Progenitor cell of endocrine pancreas (in vitro differentiated cells): ENCODE measurements around the gene OTULIN. TPM values are rescaled to one million over a fixed set of nuclear protein-coding genes. Genes with fewer than 3 reads are reported as not detected.

ENCODE experiments used
- DNase-seq: peaks from one replicate; pipeline ENCODE4 v3.0.0; 2021; ENCODE audit warnings: low spot score; ENCODE audit not compliant: unreplicated experiment
- H3K27ac Mint-ChIP-seq: 2 replicates; pipeline ENCODE4 v1.8.0; 2021; ENCODE audit warnings: mild to moderate bottlenecking, moderate library complexity, mixed read lengths
- H3K27me3 Mint-ChIP-seq: 2 replicates; pipeline ENCODE4 v1.8.0; 2021; ENCODE audit warnings: mixed read lengths
- H3K36me3 Mint-ChIP-seq: 2 replicates; pipeline ENCODE4 v1.8.0; 2022; ENCODE audit warnings: mixed read lengths; ENCODE audit not compliant: insufficient read depth
- H3K4me1 Mint-ChIP-seq: 2 replicates; pipeline ENCODE4 v1.8.0; 2021; ENCODE audit warnings: low read depth, mixed read lengths
- H3K4me3 Mint-ChIP-seq: 2 replicates; pipeline ENCODE4 v1.8.0; 2021; ENCODE audit warnings: low read depth, mild to moderate bottlenecking, moderate library complexity, mixed read lengths
- H3K9me3 Mint-ChIP-seq: 2 replicates; pipeline ENCODE4 v1.8.0; 2021; ENCODE audit warnings: low read depth, mixed read lengths
- total RNA-seq: library from RNA; stranded (reverse); gene quantifications from 2 replicates; pipeline ENCODE4 v1.2.1, GENCODE V29; 2021
- TF ChIP-seq, protein P1 (sequence below): fragments of 200-600 bp; sonication (generic); IDR thresholded peaks from one replicate; pipeline ENCODE4 v1.5.0; 2021; ENCODE audit warnings: antibody characterized with exemption, mild to moderate bottlenecking; ENCODE audit not compliant: unreplicated experiment

OTULIN gene
- total RNA-seq, 1 donor from 2014 or later = 36.4 TPM

DNA sequence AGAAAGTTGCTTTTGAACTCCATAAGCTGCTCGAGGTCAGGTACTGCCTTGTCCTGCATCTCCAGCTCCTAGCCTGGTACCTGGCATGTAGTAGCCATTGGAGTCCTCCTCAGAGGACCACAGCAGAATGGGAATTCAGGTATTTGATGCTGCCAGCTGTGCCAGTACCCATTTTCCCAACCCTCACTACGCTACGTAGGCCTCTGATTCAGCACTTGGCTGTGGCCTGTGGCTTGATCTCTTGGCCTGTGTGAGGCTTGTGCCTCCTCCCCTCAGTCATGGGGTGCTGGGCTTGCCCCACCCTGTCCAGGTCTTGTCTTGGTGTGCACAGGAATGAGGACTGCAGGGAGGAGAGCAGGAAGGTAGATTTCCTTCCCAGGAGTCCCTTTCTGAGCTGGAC is 11.8 kb downstream of the OTULIN start:
- peaks cover 16% of the 10 kb centered on the region for H3K36me3 Mint-ChIP-seq
- H3K4me3 Mint-ChIP-seq = no peak overlapping the region
- no peaks in the 10 kb centered on the region for H3K27me3 Mint-ChIP-seq
- peaks cover 9% of the 10 kb centered on the region for H3K4me1 Mint-ChIP-seq
- H3K27ac Mint-ChIP-seq = no peak overlapping the region
- TF ChIP-seq, protein P1, sequence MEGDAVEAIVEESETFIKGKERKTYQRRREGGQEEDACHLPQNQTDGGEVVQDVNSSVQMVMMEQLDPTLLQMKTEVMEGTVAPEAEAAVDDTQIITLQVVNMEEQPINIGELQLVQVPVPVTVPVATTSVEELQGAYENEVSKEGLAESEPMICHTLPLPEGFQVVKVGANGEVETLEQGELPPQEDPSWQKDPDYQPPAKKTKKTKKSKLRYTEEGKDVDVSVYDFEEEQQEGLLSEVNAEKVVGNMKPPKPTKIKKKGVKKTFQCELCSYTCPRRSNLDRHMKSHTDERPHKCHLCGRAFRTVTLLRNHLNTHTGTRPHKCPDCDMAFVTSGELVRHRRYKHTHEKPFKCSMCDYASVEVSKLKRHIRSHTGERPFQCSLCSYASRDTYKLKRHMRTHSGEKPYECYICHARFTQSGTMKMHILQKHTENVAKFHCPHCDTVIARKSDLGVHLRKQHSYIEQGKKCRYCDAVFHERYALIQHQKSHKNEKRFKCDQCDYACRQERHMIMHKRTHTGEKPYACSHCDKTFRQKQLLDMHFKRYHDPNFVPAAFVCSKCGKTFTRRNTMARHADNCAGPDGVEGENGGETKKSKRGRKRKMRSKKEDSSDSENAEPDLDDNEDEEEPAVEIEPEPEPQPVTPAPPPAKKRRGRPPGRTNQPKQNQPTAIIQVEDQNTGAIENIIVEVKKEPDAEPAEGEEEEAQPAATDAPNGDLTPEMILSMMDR = no peak
- no peaks in the 10 kb centered on the region for H3K9me3 Mint-ChIP-seq
- DNase-seq = no peak

DNA sequence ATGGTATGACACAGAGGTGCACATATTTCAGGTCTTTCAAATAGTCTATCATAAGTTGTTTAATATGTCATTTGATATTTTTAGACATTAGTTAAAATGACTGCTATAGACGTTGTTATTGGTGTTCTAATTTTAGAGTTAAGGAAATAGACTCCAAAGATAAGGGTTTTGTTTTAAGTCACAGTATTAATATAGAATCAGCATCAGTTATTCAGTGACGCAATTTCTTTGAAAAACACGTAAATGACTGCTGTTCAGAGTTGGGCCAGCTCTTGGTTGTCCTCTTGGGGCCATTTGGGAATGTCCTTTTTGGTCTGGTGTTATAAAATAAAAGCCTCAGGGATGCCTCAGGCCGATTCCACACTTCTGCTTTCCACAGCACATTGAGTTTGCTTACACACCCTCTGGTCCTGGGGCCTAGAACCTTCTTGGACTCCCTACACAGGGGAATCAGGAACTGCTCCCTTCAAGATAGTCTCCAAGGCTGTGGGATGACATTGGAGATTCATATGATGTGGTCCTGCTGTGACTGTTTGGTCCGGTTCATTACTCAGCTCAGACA is 14.3 kb downstream of the OTULIN start:
- H3K9me3 Mint-ChIP-seq = no peaks in the 10 kb centered on the region
- no peak overlapping the region for H3K4me3 Mint-ChIP-seq
- H3K27me3 Mint-ChIP-seq = no peaks in the 10 kb centered on the region
- no peak overlapping the region for H3K27ac Mint-ChIP-seq
- peaks cover 21% of the 10 kb centered on the region for H3K36me3 Mint-ChIP-seq
- TF ChIP-seq, protein P1 = no peak
- peaks cover under 1% of the 10 kb centered on the region for H3K4me1 Mint-ChIP-seq
- no peak for DNase-seq

DNA sequence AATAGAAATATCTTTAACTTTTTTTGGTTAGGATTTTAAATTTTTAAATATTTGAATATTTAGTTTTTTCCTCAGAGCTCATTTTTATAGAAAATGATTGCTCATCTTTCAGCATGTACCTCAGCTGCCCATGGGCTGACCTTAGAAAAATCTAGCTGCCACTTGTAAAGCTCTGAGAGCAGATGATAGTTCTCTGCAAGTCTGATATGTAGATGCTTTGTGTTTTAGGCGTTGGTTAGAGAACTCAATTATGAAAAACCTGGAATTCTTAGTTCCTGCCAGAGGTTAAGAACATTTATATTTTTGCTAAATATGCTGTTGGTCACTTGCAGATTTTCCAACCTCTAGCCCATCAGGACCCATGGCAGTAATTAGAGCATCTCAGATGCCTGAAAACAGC is 15.1 kb downstream of the OTULIN start:
- no peaks in the 10 kb centered on the region for H3K4me1 Mint-ChIP-seq
- H3K27ac Mint-ChIP-seq = no peak overlapping the region
- no peaks in the 10 kb centered on the region for H3K27me3 Mint-ChIP-seq
- no peak for DNase-seq
- H3K4me3 Mint-ChIP-seq = no peak overlapping the region
- TF ChIP-seq, protein P1 = no peak
- peaks cover 16% of the 10 kb centered on the region for H3K36me3 Mint-ChIP-seq
- no peaks in the 10 kb centered on the region for H3K9me3 Mint-ChIP-seq

DNA sequence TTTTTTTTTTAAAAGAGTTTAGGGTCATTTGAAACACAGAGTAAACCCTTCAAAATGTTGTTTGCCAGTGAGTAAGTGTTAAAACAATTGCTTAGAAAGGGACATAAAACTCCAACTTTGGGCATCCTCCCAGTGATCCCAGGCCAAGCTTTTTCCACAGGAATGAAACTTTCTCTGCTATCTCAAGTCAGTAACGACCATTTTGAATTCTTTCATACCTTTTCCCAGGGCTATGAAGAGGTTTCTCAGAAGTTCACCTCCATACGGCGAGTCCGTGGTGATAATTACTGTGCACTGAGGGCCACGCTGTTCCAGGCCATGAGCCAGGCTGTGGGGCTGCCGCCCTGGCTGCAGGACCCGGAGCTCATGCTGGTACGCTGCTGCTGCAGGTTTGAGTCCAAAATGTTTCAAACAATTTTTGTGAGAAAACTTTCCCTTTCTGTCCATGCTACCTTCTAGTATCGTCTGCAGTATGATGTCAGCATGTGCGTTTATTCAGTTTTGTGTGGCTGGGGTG is 16.8 kb downstream of the OTULIN start:
- peaks cover 16% of the 10 kb centered on the region for H3K36me3 Mint-ChIP-seq
- no peak for DNase-seq

DNA sequence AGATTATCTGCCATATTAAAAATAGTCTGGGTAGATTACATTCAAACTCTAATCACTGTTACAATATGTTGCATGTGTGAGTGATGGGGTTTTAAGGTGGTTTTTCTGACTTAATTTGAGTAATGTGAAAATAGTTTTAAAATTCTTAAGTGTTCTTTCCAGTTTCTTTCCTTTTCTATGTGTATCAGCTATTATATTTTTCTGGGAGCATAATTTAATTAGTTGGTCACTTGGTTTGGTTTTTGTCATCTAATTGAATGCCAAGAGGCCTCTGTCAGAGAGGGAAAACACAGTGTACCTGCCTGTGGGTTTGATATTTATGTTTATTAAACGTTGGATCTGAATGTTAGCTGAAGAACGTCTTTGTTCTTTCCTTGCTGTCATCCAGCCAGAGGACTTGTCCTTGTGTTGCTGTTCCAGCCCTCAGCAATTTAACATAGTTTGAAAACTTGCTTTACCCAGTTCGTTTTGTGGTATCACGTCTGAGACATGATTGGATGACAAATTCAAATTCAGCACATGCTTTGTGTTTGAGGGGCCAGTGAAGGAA is 19.5 kb downstream of the OTULIN start:
- peak overlapping the region; percentile 17 for H3K27ac Mint-ChIP-seq
- no peak overlapping the region for H3K4me3 Mint-ChIP-seq
- TF ChIP-seq, protein P1 = no peak
- no peaks in the 10 kb centered on the region for H3K9me3 Mint-ChIP-seq
- H3K27me3 Mint-ChIP-seq = no peaks in the 10 kb centered on the region
- no peak for DNase-seq
- H3K36me3 Mint-ChIP-seq = peaks cover 21% of the 10 kb centered on the region
- H3K4me1 Mint-ChIP-seq = peaks cover 1% of the 10 kb centered on the region

More for the DNA sequence above, 16.8 kb downstream of the OTULIN start:
- H3K4me1 Mint-ChIP-seq = peaks cover 1% of the 10 kb centered on the region
- TF ChIP-seq, protein P1 = no peak
- H3K4me3 Mint-ChIP-seq = no peak overlapping the region
- no peaks in the 10 kb centered on the region for H3K9me3 Mint-ChIP-seq
- no peak overlapping the region for H3K27ac Mint-ChIP-seq
- no peaks in the 10 kb centered on the region for H3K27me3 Mint-ChIP-seq
